Body of pancreas (tissue), 4 donors: ENCODE results near the gene SNED1. TPM values are rescaled to one million over a fixed set of nuclear protein-coding genes. Genes with fewer than 3 reads are reported as not detected.

ENCODE experiments used
- ATAC-seq: fragments of 150-250 bp; one replicate; pipeline ENCODE4 v1.9.1; 2016
- DNase-seq, 4 donors: peaks; one replicate each; pipeline ENCODE4 v3.0.0-alpha.2; 2019
- H3K27ac ChIP-seq, 4 donors: fragments of 200-600 bp; sonication (generic); 1 replicate in 3 of 4; 2 replicates in 1 of 4; pipeline versions ENCODE4 v1.5.1 to v1.6.1; 2016 to 2019; ENCODE audit warnings: mild to moderate bottlenecking in 1 of 4, mixed read lengths in 1 of 4, moderate library complexity in 1 of 4
- H3K27me3 ChIP-seq, 2 donors: fragments of 200-600 bp; sonication (generic); one replicate each; pipeline ENCODE4 v1.6.0; 2016; ENCODE audit warnings: mild to moderate bottlenecking in 1 of 2
- H3K36me3 ChIP-seq, 2 donors: fragments of 200-600 bp; sonication (generic); replicated peaks in 1 of 2; 2 replicates each; pipeline ENCODE4 v1.5.1; 2016; ENCODE audit warnings: low read depth in 2 of 2; ENCODE audit not compliant: insufficient read depth in 1 of 2
- H3K4me1 ChIP-seq: fragments of 200-600 bp; sonication (generic); one replicate; pipeline ENCODE4 v1.6.0; 2016
- H3K4me3 ChIP-seq, 2 donors: fragments of 200-600 bp; sonication (generic); 1 replicate in 1 of 2; 2 replicates in 1 of 2; pipeline ENCODE4 v1.5.1; 2016 to 2019
- H3K9me3 ChIP-seq, 3 donors: fragments of 200-600 bp; sonication (generic); 1 replicate in 2 of 3; 2 replicates in 1 of 3; pipeline ENCODE4 v1.5.1; 2016
- POLR2A ChIP-seq, 3 donors: fragments of 450-650 bp; IDR thresholded peaks; one replicate each; pipeline ENCODE4 v1.6.1; 2016; ENCODE audit warnings: antibody characterized with exemption in 3 of 3, mild to moderate bottlenecking in 2 of 3
- WGBS, 2 donors: methylation state at CpG; one replicate each; pipeline ENCODE4 v1.1.5; 2017; 5-methylcytosine and 5-hydroxymethylcytosine counted together
- intact Hi-C: fragments of 100-400 bp; cut with DNase I; formaldehyde crosslinking; loops from one replicate; pipeline ENCODE4 v1.15.1; 2023
- total RNA-seq, 2 donors: library from RNA; depleted of rRNA; stranded (reverse); fragments of >200 nt; gene quantifications; one replicate each; pipeline ENCODE4 v1.1.0, GENCODE V29; 2016
- TF ChIP-seq, protein P1 (sequence below), 7 experiments: fragments of 450-650 bp in 4 of 7; fragments of 200-600 bp in 3 of 7; sonication (generic) in 3 of 7; IDR thresholded peaks; one replicate each; pipeline ENCODE4 v1.5.1; 2016 to 2019; ENCODE audit warnings: antibody characterized with exemption in 7 of 7

SNED1 gene
- total RNA-seq, 2 donors from 2014 or later, result 13.5 to 33.0 TPM

- DNase-seq (peak in 2 of 4 donors; percentile 7 to 33), ATAC-seq (no peak)
- no peaks in the 10 kb centered on the region for H3K27me3 ChIP-seq
- WGBS, 2 donors, result 38 to 39% methylated on average over 12 to 16 of the region's 16 CpGs
- intact Hi-C loops, result no loop called here
- peaks cover 68% of the 10 kb centered on the region for H3K4me1 ChIP-seq
- H3K27ac ChIP-seq, result peak overlapping the region in 3 of 4 donors; percentile 66 to 85 (median 78)
- TF ChIP-seq POLR2A (IDR thresholded peaks at IDR 0.05), result no peak
- TF ChIP-seq, protein P1, sequence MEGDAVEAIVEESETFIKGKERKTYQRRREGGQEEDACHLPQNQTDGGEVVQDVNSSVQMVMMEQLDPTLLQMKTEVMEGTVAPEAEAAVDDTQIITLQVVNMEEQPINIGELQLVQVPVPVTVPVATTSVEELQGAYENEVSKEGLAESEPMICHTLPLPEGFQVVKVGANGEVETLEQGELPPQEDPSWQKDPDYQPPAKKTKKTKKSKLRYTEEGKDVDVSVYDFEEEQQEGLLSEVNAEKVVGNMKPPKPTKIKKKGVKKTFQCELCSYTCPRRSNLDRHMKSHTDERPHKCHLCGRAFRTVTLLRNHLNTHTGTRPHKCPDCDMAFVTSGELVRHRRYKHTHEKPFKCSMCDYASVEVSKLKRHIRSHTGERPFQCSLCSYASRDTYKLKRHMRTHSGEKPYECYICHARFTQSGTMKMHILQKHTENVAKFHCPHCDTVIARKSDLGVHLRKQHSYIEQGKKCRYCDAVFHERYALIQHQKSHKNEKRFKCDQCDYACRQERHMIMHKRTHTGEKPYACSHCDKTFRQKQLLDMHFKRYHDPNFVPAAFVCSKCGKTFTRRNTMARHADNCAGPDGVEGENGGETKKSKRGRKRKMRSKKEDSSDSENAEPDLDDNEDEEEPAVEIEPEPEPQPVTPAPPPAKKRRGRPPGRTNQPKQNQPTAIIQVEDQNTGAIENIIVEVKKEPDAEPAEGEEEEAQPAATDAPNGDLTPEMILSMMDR (IDR thresholded peaks at IDR 0.05), result no peak
- H3K36me3 ChIP-seq, result no peaks in the 10 kb centered on the region
- H3K4me3 ChIP-seq, result no peak overlapping the region
- no peaks in the 10 kb centered on the region for H3K9me3 ChIP-seq
Measured at GRCh38 chr2:240997141-240997855, 1.1 kb upstream of the SNED1 start.

GRCh38 chr2:240998706-240998994, 232 bp downstream of the SNED1 start:
- no peaks in the 10 kb centered on the region for H3K27me3 ChIP-seq
- peak overlapping the region; percentile 45 to 85 (median 72) for H3K27ac ChIP-seq
- no peak overlapping the region for H3K4me3 ChIP-seq
- DNase-seq (no peak), ATAC-seq (peak; percentile 17)
- intact Hi-C loops, result no loop called here
- H3K36me3 ChIP-seq, result no peaks in the 10 kb centered on the region
- 0% methylated on average over 51 of the region's 51 CpGs; no CpG with 5 or more reads in 1 of the 2 donors for WGBS, 2 donors
- H3K9me3 ChIP-seq, result peaks cover 0 to 4% (median 0%) of the 10 kb centered on the region in 3 donors
- TF ChIP-seq, protein P1 (IDR thresholded peaks at IDR 0.05), result no peak
- no peak for TF ChIP-seq POLR2A (IDR thresholded peaks at IDR 0.05)
- peaks cover 62% of the 10 kb centered on the region for H3K4me1 ChIP-seq

DNA sequence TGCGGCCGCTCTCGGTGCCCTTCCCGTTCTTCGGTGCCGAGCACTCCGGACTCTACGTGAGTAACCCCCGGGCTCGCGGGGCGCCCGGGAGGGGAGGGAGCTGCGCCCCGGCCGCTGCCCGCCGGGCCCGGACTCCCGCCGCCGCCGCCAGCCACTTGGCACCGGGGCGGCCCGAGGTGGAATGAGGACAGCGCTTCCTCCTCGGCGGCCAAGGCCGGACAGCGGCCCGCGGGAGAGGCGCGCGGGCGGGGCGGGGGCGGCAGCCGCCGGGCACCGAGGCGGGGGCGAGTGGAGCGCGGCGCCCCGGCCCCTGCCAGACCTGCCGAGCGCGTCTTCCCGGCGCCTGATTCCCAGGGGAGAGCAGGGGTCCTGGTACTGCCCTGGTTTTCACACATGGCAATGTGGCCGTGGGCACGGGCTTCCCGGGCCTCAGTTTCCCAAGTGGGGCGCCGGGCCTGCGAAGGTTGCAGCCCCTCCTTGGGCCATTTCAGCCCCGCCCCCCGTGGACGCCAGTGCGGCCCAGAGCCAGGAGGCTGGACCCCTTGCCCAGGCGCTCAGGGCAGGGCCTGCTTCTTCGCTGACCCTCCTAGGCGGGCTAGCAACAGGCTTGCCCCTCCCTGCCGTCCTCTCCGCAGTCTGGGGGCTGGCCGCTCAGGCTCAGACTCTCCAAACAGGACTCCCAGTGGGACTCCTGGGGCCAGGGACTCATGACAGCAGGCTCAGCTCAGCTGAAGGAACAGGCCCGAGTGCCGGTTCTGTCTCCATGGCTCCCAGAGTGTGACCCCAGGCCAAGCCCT, 775 bp downstream of the SNED1 start:
- Histone ChIP-seq H3K9me3 (peaks cover 0 to 9% (median 0%) of the 10 kb centered on the region in 3 donors), H3K4me3 (no peak overlapping the region), H3K36me3 (no peaks in the 10 kb centered on the region), H3K27me3 (no peaks in the 10 kb centered on the region), H3K4me1 (peaks cover 57% of the 10 kb centered on the region), H3K27ac (peak overlapping the region; percentile 45 to 85 (median 72))
- WGBS, 2 donors, result 14 to 50% methylated on average over 4 to 57 of the region's 71 CpGs
- intact Hi-C loops, result no loop called here
- DNase-seq (peak in 3 of 4 donors; percentile 43 to 56 (median 48)), ATAC-seq (peak; percentile 50)
- TF ChIP-seq, protein P1 (IDR thresholded peaks at IDR 0.05), result no peak
- no peak for TF ChIP-seq POLR2A (IDR thresholded peaks at IDR 0.05)

DNA sequence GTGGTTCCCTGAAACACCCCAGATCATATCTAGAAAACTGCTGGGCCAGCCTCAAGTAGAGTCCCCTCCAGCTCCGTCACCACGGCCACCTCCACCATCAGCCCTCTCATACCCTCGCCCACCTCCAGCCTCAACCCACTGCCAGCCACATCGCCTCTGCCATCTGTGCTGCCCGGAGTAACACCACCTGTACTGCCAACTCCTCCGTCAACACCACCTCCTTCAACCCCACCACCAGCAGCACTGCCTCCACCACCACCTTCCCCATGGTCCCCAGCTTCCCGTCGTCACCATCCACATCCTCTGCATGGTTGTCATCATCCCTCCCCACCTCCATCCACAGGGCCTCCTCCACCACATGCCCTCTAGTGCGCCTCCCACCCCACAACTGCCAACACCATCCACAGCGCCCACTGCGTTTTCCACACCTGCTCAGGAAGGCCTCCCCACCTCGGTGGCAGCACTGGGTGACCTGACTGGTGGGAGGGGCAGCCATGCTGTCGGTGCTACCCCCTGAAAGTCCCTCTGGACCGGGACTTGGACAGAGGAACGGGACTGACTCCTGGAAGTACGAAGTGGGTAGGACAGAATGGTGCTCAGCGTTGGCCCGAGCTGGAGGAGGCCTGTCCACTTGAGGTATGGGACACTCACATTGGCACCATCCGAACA, 1.6 kb downstream of the SNED1 start:
- WGBS, 2 donors, result 86 to 93% methylated on average over 14 to 19 of the region's 19 CpGs
- DNase-seq (no peak), ATAC-seq (no peak)
- TF ChIP-seq, protein P1 (IDR thresholded peaks at IDR 0.05), result no peak
- TF ChIP-seq POLR2A (IDR thresholded peaks at IDR 0.05), result no peak
- H3K27ac ChIP-seq, result peak overlapping the region in 2 of 4 donors; percentile 56 to 85
- H3K4me3 ChIP-seq, result no peak overlapping the region
- intact Hi-C loops, result no loop called here
- no peaks in the 10 kb centered on the region for H3K36me3 ChIP-seq
- no peaks in the 10 kb centered on the region for H3K27me3 ChIP-seq
- peaks cover 48% of the 10 kb centered on the region for H3K4me1 ChIP-seq
- peaks cover 0 to 9% (median 0%) of the 10 kb centered on the region in 3 donors for H3K9me3 ChIP-seq
